PC-3 (cell line): ENCODE measurements around the gene IL18RAP. TPM values are rescaled to one million over a fixed set of nuclear protein-coding genes. Genes with fewer than 3 reads are reported as not detected.
A peak's percentile ranks its signal among the peaks of the same experiment; 100 is the strongest.

ENCODE experiments used
- ATAC-seq: fragments of 200-7000 bp; cut with Tn5 transposase; 2 replicates; pipeline ENCODE4 v1.9.1; 2020; ENCODE audit warnings: mild to moderate bottlenecking, moderate library complexity
- BruUV-seq: library from RNA; stranded (reverse); fragments of 400-500 nt; replicated peaks from 2 replicates; lab custom pipeline; 2021; lab: Mats Ljungman, UMichigan
- CTCF ChIA-PET: fragments of 300-600 bp; sonication (Branson Sonifier 250); formaldehyde crosslinking; loops from one replicate; lab custom pipeline; 2022; ENCODE audit warnings: antibody characterized with exemption; lab: Charles Lee
- POLR2A ChIA-PET: fragments of 300-600 bp; sonication (Branson Sonifier 250); formaldehyde crosslinking; loops from one replicate; lab custom pipeline; 2022; ENCODE audit warnings: antibody characterized with exemption; ENCODE audit not compliant: unreplicated experiment; lab: Charles Lee
- DNase-seq: peaks from one replicate; pipeline ENCODE4 v3.0.0-alpha.2; 2015
- H2AFZ ChIP-seq: fragments of 300-600 bp; sonication (generic); 2 replicates; pipeline ENCODE4 v1.6.0; 2016; ENCODE audit warnings: antibody characterized with exemption, low read length
- H3F3A ChIP-seq: fragments of 300-600 bp; sonication (generic); one replicate; pipeline ENCODE4 v1.6.0; 2017; ENCODE audit warnings: antibody characterized with exemption, low read length, control low read depth, mild to moderate bottlenecking; ENCODE audit not compliant: unreplicated experiment
- H3K27ac ChIP-seq: fragments of 300-600 bp; sonication (generic); 2 replicates; pipeline ENCODE4 v1.5.1; 2016; ENCODE audit warnings: mild to moderate bottlenecking, low read length
- H3K27me3 ChIP-seq: fragments of 300-600 bp; sonication (generic); 2 replicates; pipeline ENCODE4 v1.6.1; 2016; ENCODE audit warnings: low read length, mixed read lengths
- H3K36me3 ChIP-seq: fragments of 300-600 bp; sonication (generic); 2 replicates; pipeline ENCODE4 v1.6.1; 2016; ENCODE audit warnings: low read depth, mixed run types, low read length, mixed read lengths
- H3K4me1 ChIP-seq: fragments of 300-600 bp; sonication (generic); 2 replicates; pipeline ENCODE4 v1.5.1; 2016; ENCODE audit warnings: low read length; ENCODE audit not compliant: insufficient read depth
- H3K4me2 ChIP-seq: fragments of 300-600 bp; sonication (generic); 2 replicates; pipeline ENCODE4 v1.6.0; 2016; ENCODE audit warnings: low read length
- H3K4me3 ChIP-seq: fragments of 300-600 bp; sonication (generic); 2 replicates; pipeline ENCODE4 v1.5.1; 2016; ENCODE audit warnings: mild to moderate bottlenecking, low read length, mixed read lengths
- H3K79me2 ChIP-seq: fragments of 300-600 bp; sonication (generic); 2 replicates; pipeline ENCODE4 v1.6.1; 2017; ENCODE audit warnings: low read length, mixed read lengths
- H3K9ac ChIP-seq: fragments of 300-600 bp; sonication (generic); 2 replicates; pipeline ENCODE4 v1.6.0; 2016; ENCODE audit warnings: mild to moderate bottlenecking, low read length
- H3K9me2 ChIP-seq: fragments of 300-600 bp; sonication (generic); replicated peaks from 2 replicates; pipeline ENCODE4 v1.6.1; 2016; ENCODE audit warnings: mixed run types, low read length, mixed read lengths
- H3K9me3 ChIP-seq: fragments of 300-600 bp; sonication (generic); 2 replicates; pipeline ENCODE4 v1.6.1; 2016; ENCODE audit warnings: low read length, mixed read lengths
- H4K20me1 ChIP-seq: fragments of 300-600 bp; sonication (generic); 2 replicates; pipeline ENCODE4 v1.6.1; 2016; ENCODE audit warnings: low read length, mixed read lengths
- EZH2 ChIP-seq: fragments of 300-600 bp; sonication (generic); IDR thresholded peaks from one replicate; pipeline ENCODE4 v1.6.1; 2017; ENCODE audit warnings: antibody characterized with exemption, mild to moderate bottlenecking, low read length; ENCODE audit not compliant: unreplicated experiment
- EZH2phosphoT487 ChIP-seq: fragments of 300-600 bp; sonication (generic); IDR thresholded peaks from 2 replicates; pipeline ENCODE4 v1.6.1; 2018; ENCODE audit warnings: mild to moderate bottlenecking, antibody characterized with exemption, low read length, borderline replicate concordance
- intact Hi-C: fragments of 100-400 bp; cut with micrococcal nuclease; formaldehyde crosslinking; loops from 2 replicates; pipeline ENCODE4 v1.9.0; 2023
- total RNA-seq: library from RNA; depleted of rRNA; stranded (reverse); fragments of >200 nt; gene quantifications from 2 replicates; pipeline ENCODE4 v1.2.3, GENCODE V29; 2014
- TF ChIP-seq, protein P1 (sequence below): fragments of 300-600 bp; sonication (generic); conservative IDR thresholded peaks from 2 replicates; pipeline ENCODE4 v1.5.1; 2017; ENCODE audit warnings: antibody characterized with exemption, low read depth, mild to moderate bottlenecking, low read length

Gene IL18RAP
- total RNA-seq, 1 experiment from 2014 or later: not detected

DNA sequence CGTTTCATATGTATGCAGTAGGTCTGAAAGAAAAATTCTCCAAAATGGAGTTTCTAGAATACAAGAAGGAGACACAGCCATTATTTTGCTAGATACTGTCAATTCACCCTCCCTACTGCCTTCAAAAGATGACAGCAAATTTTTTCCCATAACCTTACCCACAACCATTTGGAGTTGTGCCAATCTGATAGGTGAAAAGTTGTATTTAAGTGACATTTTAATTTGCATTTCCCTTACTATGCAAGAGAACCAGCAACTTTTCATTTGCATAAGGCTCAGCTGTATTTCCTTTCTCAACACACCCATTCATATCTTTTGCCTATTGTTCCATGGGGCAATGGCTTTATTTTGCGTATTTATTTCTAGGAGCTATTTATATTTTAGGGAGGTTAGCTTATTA lies 31.4 kb upstream of the IL18RAP start:
- Histone ChIP-seq H3K9me2 (no peaks in the 10 kb centered on the region), H3K4me2 (no peak overlapping the region), H2AFZ (no peak overlapping the region), H3K4me1 (no peaks in the 10 kb centered on the region), H3F3A (no peaks in the 10 kb centered on the region), H3K4me3 (no peak overlapping the region), H3K27ac (no peak overlapping the region), H3K27me3 (no peaks in the 10 kb centered on the region), H3K79me2 (no peaks in the 10 kb centered on the region), H4K20me1 (no peaks in the 10 kb centered on the region), H3K36me3 (no peaks in the 10 kb centered on the region), H3K9ac (no peak overlapping the region), H3K9me3 (no peaks in the 10 kb centered on the region)
- POLR2A ChIA-PET: no interaction called here
- intact Hi-C loops: no loop called here
- DNase-seq: peak; percentile 13
- BruUV-seq: no TSS peak
- ATAC-seq: no peak
- TF ChIP-seq EZH2phosphoT487 (no peak), EZH2 (no peak)
- TF ChIP-seq, protein P1, sequence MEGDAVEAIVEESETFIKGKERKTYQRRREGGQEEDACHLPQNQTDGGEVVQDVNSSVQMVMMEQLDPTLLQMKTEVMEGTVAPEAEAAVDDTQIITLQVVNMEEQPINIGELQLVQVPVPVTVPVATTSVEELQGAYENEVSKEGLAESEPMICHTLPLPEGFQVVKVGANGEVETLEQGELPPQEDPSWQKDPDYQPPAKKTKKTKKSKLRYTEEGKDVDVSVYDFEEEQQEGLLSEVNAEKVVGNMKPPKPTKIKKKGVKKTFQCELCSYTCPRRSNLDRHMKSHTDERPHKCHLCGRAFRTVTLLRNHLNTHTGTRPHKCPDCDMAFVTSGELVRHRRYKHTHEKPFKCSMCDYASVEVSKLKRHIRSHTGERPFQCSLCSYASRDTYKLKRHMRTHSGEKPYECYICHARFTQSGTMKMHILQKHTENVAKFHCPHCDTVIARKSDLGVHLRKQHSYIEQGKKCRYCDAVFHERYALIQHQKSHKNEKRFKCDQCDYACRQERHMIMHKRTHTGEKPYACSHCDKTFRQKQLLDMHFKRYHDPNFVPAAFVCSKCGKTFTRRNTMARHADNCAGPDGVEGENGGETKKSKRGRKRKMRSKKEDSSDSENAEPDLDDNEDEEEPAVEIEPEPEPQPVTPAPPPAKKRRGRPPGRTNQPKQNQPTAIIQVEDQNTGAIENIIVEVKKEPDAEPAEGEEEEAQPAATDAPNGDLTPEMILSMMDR: no peak
- CTCF ChIA-PET: no interaction called here

DNA sequence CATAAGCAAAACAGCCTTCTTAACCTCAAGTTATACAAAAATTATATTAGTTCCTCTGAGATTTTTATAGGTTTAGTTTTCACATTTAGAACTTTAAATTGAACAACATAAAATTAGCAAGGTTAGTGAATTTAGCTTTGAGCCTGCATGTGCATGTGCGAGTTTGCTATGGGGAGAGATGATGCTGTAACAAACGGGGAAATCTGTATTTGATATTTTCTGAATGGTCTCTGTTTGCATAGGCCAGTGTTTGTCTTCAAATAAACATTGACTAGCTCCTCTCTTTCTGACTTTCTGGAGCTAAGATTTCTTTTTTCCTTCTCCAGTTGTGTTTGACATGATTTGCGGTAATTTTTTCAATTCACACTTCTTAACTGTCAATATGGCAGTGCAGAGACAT lies 30.9 kb upstream of the IL18RAP start:
- Histone ChIP-seq H3K4me2 (no peak overlapping the region), H3K79me2 (no peaks in the 10 kb centered on the region), H3K4me3 (no peak overlapping the region), H3F3A (no peaks in the 10 kb centered on the region), H3K27ac (no peak overlapping the region), H3K4me1 (no peaks in the 10 kb centered on the region), H3K36me3 (no peaks in the 10 kb centered on the region), H3K9ac (no peak overlapping the region), H3K9me3 (no peaks in the 10 kb centered on the region), H3K27me3 (no peaks in the 10 kb centered on the region), H4K20me1 (no peaks in the 10 kb centered on the region), H3K9me2 (no peaks in the 10 kb centered on the region), H2AFZ (no peak overlapping the region)
- DNase-seq: no peak
- ChIA-PET CTCF (no interaction called here), POLR2A (no interaction called here)
- no peak for ATAC-seq
- intact Hi-C loops: no loop called here
- TF ChIP-seq, protein P1: no peak
- TF ChIP-seq EZH2: no peak
- BruUV-seq: no TSS peak

DNA sequence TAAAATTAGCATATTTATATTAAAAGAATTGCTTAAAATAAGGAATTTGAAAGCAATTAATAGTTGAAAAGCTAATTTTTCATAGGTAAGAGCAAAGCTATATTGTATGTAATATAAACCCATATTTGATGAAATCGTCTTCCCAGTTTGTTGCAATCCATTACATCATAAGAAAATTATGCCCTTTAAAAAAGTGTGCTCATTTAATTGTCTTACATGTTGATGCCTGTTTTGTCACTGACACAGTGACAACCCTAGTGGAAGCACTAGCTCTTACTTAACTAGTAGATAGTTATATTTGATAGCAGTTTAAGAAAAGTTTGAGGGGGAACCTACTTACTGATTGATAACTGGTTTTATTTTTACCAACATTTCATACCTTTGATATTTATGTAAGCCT lies 30.0 kb upstream of the IL18RAP start:
- Histone ChIP-seq H3K4me2 (no peak overlapping the region), H4K20me1 (no peaks in the 10 kb centered on the region), H3K27ac (no peak overlapping the region), H3K4me1 (no peaks in the 10 kb centered on the region), H3K9me2 (no peaks in the 10 kb centered on the region), H3K79me2 (no peaks in the 10 kb centered on the region), H2AFZ (no peak overlapping the region), H3K36me3 (no peaks in the 10 kb centered on the region), H3K9ac (no peak overlapping the region), H3F3A (no peaks in the 10 kb centered on the region), H3K4me3 (no peak overlapping the region), H3K27me3 (no peaks in the 10 kb centered on the region), H3K9me3 (no peaks in the 10 kb centered on the region)
- ChIA-PET CTCF (no interaction called here), POLR2A (interaction anchor here (0.5 kb wide), 1 partner anchor 322 kb away, joined by 3 read pairs; no protein-coding TSS in a partner anchor)
- intact Hi-C loops: no loop called here
- DNase-seq (no peak), ATAC-seq (no peak)
- TF ChIP-seq, protein P1: no peak
- TF ChIP-seq EZH2phosphoT487: no peak
- TF ChIP-seq EZH2: no peak
- BruUV-seq: no TSS peak
